HUES6 (cell line): Measurements from ENCODE around the gene DAP.
"Not testable (repeated sequence)": the region's sequence is repeated elsewhere in the genome, so short reads cannot be mapped to it uniquely, and the experiment has no call there.

Experiments
- H3K27ac ChIP-seq: 2 replicates; pipeline ENCODE4 v1.7.0; 2013; ENCODE audit warnings: low read depth, mild to moderate bottlenecking, low read length, inconsistent platforms
- H3K27me3 ChIP-seq: 2 replicates; pipeline ENCODE4 v1.6.1; 2013; ENCODE audit warnings: low read length; ENCODE audit not compliant: control insufficient read depth, insufficient read depth
- H3K36me3 ChIP-seq: 2 replicates; pipeline ENCODE4 v1.6.1; 2013; ENCODE audit warnings: low read length; ENCODE audit not compliant: control insufficient read depth, insufficient read depth
- H3K4me1 ChIP-seq: 2 replicates; pipeline ENCODE4 v1.6.1; 2013; ENCODE audit warnings: low read length; ENCODE audit not compliant: control insufficient read depth, insufficient read depth
- H3K4me3 ChIP-seq: 2 replicates; pipeline ENCODE4 v1.5.1; 2013; ENCODE audit warnings: low read depth, low read length
- H3K9ac ChIP-seq: one replicate; pipeline ENCODE4 v1.6.1; 2013; ENCODE audit warnings: mild to moderate bottlenecking, low read length
- H3K9me3 ChIP-seq: 2 replicates; pipeline ENCODE4 v1.6.1; 2013; ENCODE audit warnings: low read depth, low read length; ENCODE audit not compliant: control insufficient read depth, insufficient read depth

The DAP gene

GRCh38 chr5:10667431-10668057 lies 93.5 kb downstream of the DAP start:
- H3K27ac ChIP-seq: no peak overlapping the region
- no peaks in the 10 kb centered on the region for H3K9me3 ChIP-seq
- no peaks in the 10 kb centered on the region for H3K27me3 ChIP-seq
- H3K4me3 ChIP-seq: no peak overlapping the region
- H3K36me3 ChIP-seq: no peaks in the 10 kb centered on the region
- H3K4me1 ChIP-seq: no peaks in the 10 kb centered on the region
- H3K9ac ChIP-seq: no peak overlapping the region

GRCh38 chr5:10666531-10667299 lies 94.3 kb downstream of the DAP start:
- no peaks in the 10 kb centered on the region for H3K27me3 ChIP-seq
- no peaks in the 10 kb centered on the region for H3K9me3 ChIP-seq
- no peak overlapping the region for H3K9ac ChIP-seq
- H3K36me3 ChIP-seq: no peaks in the 10 kb centered on the region
- no peaks in the 10 kb centered on the region for H3K4me1 ChIP-seq
- no peak overlapping the region for H3K27ac ChIP-seq
- H3K4me3 ChIP-seq: no peak overlapping the region

DNA sequence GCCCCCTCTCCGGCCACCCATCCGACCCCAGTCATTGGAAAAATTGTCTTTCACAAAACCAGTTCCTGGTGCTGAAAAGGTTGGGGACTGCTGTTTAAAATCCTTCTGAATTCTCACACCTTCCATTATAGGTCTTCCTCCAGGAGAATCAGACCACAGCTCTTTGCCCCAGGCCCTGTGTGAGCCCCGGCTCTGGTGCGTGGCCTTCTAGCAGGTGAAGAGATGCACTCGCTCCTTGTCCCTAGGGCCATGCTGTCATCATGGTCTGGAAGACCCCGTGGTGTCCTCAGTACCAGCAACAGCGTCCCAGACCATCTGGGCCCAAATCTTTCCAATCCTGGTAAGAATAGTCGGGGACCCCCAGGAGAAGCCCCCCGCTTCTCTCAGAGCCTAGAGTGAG lies 95.2 kb downstream of the DAP start:
- no peak overlapping the region for H3K9ac ChIP-seq
- H3K4me1 ChIP-seq: no peaks in the 10 kb centered on the region
- H3K9me3 ChIP-seq: no peaks in the 10 kb centered on the region
- no peak overlapping the region for H3K4me3 ChIP-seq
- H3K27ac ChIP-seq: no peak overlapping the region
- H3K27me3 ChIP-seq: no peaks in the 10 kb centered on the region
- H3K36me3 ChIP-seq: no peaks in the 10 kb centered on the region

DNA sequence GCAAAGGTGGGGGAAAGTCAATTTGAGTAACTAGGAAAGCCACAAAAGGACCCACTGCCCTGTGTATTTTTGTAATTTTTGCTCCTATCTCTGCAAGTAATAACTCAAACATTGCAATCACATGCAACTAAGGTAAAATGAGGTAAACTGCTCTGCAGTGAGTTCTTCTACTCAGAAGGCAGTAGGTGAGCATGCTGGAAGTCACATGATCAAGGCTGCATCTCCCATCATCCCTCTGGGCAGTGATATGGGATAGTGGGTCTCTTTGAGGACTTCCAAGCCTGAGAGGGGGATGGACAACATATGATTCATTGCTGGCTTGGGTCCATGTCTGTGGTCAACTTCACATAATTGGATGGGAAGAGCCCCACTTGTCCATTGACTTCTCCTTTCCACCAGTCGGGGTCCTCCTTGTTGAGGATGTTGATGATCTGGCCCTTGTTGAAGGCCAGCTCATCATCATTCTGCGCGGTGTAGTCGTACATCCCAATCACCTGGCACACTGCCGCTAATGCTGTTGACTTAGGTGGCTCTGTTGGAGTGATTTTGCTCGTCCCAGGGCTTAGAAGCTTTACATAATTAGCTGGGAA lies 96.8 kb downstream of the DAP start:
- H3K9ac ChIP-seq, H3K27ac ChIP-seq, H3K36me3 ChIP-seq, H3K4me1 ChIP-seq, H3K27me3 ChIP-seq, H3K9me3 ChIP-seq, H3K4me3 ChIP-seq: not testable (repeated sequence)

- Histone ChIP-seq H3K9ac (no peak overlapping the region), H3K27ac (no peak overlapping the region), H3K36me3 (no peaks in the 10 kb centered on the region), H3K4me3 (no peak overlapping the region), H3K9me3 (no peaks in the 10 kb centered on the region), H3K4me1 (no peaks in the 10 kb centered on the region), H3K27me3 (no peaks in the 10 kb centered on the region)
Observed at GRCh38 chr5:10663489-10664179, 97.4 kb downstream of the DAP start.

DNA sequence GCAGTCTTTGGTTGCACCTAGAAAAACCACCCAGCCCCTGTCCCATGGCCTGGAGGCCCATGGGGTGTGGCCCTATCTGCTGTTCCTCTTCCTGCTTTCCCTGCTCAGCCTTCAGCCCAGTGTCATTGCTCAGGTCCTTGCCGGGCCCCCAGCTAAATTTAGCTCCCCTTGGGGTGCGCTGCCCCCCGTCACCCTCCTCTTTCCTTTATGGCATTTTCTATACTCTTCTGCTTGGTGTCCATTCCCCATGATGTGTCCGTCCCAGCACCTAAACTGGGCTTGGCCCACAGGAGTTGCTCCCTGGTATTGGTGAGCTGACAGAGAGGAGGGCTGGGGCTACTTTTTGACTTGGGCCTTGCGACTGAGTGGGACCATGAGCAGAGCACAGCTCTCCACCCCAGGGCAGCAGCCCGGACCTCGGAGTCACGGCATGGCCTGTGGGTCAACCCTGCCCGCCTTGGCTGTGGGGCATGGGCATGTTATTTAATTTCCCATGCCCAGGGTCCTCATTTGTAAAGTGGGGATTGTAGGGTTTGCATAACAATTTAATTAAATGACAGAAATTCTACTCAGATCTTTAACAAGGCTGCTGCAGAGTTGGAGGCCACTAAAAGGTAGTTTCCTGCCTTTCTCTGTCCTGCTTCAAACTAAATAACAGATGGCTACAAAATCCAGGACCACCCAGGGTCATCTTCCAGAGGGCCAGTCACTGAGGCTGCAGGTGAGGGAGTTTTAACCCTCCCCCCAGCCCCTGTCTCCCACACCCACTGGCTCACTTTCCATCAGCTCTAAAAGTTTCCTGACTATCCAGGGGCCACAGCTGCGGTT lies 98.2 kb downstream of the DAP start:
- Histone ChIP-seq H3K27ac (no peak overlapping the region), H3K9ac (no peak overlapping the region), H3K4me1 (no peaks in the 10 kb centered on the region), H3K36me3 (no peaks in the 10 kb centered on the region), H3K27me3 (no peaks in the 10 kb centered on the region), H3K4me3 (no peak overlapping the region), H3K9me3 (no peaks in the 10 kb centered on the region)

DNA sequence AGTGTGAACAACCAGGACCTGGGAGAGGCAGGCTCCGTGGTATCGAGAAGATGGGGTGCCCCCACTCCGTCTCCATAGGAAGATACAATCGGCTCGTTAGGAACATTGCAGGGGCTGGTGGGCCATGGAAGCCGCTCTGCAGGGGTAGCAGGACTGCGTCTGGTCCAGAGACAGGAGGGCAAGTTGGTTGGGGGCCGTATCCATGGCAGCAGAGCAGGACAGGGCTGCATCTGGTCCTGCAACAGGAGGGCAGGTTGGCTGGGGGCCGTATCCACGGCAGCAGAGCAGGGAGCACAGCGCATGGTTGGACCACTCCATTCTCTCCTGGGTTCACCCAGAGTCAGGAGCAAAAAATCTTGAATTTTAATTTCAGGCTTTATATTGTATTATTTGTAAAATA lies 99.0 kb downstream of the DAP start:
- H3K9me3 ChIP-seq: no peaks in the 10 kb centered on the region
- no peaks in the 10 kb centered on the region for H3K4me1 ChIP-seq
- H3K27ac ChIP-seq: no peak overlapping the region
- no peaks in the 10 kb centered on the region for H3K27me3 ChIP-seq
- no peaks in the 10 kb centered on the region for H3K36me3 ChIP-seq
- no peak overlapping the region for H3K9ac ChIP-seq
- H3K4me3 ChIP-seq: no peak overlapping the region

DNA sequence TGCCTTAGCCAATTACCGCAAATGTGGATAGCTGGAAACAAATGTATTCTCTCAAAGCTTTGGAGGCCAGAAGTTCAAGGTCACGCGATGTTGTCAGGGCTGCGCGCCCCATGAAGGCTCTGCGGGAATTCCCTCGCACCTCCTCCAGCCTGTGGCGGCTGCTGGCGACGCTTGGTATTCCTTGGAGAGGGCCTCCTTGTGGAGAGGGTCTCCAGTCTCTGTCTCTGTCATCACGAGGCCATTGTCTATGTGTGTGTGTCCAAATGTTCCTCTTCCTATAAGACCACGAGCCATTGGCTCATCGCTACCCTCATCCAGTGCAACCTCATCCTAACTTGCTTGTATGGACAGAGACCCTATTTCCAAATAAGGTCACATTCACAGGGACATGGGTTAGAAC lies 99.6 kb downstream of the DAP start:
- Histone ChIP-seq H3K27ac (no peak overlapping the region), H3K9ac (no peak overlapping the region), H3K27me3 (no peaks in the 10 kb centered on the region), H3K9me3 (no peaks in the 10 kb centered on the region), H3K36me3 (no peaks in the 10 kb centered on the region), H3K4me1 (no peaks in the 10 kb centered on the region), H3K4me3 (no peak overlapping the region)

DNA sequence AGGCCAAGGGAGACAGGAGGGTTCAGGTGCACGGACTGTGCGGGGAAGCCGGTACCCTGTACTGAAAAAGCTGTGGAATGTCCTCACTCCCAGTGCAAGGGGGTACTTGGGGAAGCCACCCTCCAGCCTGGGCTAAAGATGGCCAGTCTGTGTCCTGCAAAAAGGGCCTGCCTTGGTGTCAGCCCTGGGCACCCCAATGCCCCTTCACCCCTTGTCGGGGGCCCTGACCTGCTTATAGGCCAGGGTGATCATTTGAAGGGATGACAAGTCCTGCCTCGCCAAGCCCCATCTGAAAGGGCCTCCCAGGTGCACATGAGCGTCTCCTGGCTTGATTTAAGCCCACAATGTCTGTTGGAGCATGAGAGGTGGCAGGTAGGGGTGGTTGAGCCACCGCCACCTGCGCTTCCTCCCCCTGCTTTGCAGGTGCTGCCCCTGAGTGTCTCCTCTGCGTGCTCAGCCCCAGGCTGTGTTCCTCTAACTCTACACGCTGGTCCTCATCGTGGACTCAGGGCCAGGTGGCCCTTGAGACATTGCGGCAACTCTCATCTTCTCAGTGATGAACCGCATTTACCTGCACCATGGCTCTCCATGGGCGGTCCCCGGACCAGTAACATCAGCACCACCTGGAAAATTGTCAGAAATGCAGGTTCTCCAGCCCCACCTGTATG lies 100.2 kb downstream of the DAP start:
- no peaks in the 10 kb centered on the region for H3K36me3 ChIP-seq
- no peaks in the 10 kb centered on the region for H3K9me3 ChIP-seq
- no peak overlapping the region for H3K9ac ChIP-seq
- H3K27ac ChIP-seq: no peak overlapping the region
- no peak overlapping the region for H3K4me3 ChIP-seq
- H3K27me3 ChIP-seq: no peaks in the 10 kb centered on the region
- H3K4me1 ChIP-seq: 0 out of 2 replicates have a peak, but pooled peaks cover 2% of the 10 kb centered on the region

DNA sequence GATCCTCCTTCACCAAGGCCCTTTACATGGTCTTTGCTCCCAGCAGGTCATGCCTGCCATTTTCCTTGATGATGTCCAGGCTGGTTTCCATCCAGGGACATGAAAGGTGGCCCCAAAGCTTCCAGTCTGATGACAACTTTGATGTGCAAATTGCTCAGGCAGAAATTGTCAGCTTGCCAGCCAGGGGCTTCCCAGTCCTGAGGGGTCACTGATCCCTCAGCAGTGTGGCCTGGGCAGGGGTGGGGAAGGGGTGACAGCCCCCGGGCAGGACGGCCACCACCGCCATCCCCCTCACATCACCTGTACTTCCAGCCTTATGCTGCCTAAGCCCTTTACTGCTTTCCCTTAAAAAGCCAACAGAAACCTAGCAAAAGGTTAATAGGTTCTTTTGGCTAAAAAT lies 100.9 kb downstream of the DAP start:
- Histone ChIP-seq H3K4me1 (0 out of 2 replicates have a peak, but pooled peaks cover 4% of the 10 kb centered on the region), H3K36me3 (no peaks in the 10 kb centered on the region), H3K9me3 (no peaks in the 10 kb centered on the region), H3K27me3 (no peaks in the 10 kb centered on the region), H3K9ac (no peak overlapping the region), H3K27ac (no peak overlapping the region), H3K4me3 (no peak overlapping the region)
